Mesenchymal stem cell (in vitro differentiated cells and primary cell): ENCODE measurements around the gene SRRM4.

Source experiments
- DNase-seq: peaks from one replicate; pipeline ENCODE4 v3.0.0-alpha.2; 2013
- H2AFZ ChIP-seq: one replicate; pipeline ENCODE4 v1.6.1; 2013; ENCODE audit warnings: low read depth, mild to moderate bottlenecking, control low read depth, inconsistent platforms, low read length, moderate library complexity
- H2AK5ac ChIP-seq: 2 replicates; pipeline ENCODE4 v1.6.1; 2013; ENCODE audit warnings: low read length, moderate library complexity, mild to moderate bottlenecking, inconsistent platforms; ENCODE audit not compliant: severe bottlenecking
- H2BK120ac ChIP-seq: one replicate; pipeline ENCODE4 v1.6.1; 2013; ENCODE audit warnings: low read depth, mild to moderate bottlenecking, inconsistent platforms, low read length, moderate library complexity
- H2BK12ac ChIP-seq, 2 experiments: one replicate each; pipeline ENCODE4 v1.6.1; 2013; ENCODE audit warnings: inconsistent platforms in 2 of 2, low read length in 2 of 2, mild to moderate bottlenecking in 2 of 2, moderate library complexity in 2 of 2, control low read depth in 1 of 2
- H2BK15ac ChIP-seq: one replicate; pipeline ENCODE4 v1.6.1; 2013; ENCODE audit warnings: mild to moderate bottlenecking, low read depth, inconsistent platforms; ENCODE audit not compliant: poor library complexity, severe bottlenecking
- H2BK5ac ChIP-seq: 2 replicates; pipeline ENCODE4 v1.6.1; 2013; ENCODE audit warnings: low read depth, mild to moderate bottlenecking, low read length, control low read depth, inconsistent platforms; ENCODE audit not compliant: poor library complexity, severe bottlenecking
- H3K14ac ChIP-seq, 2 experiments: one replicate each; pipeline ENCODE4 v1.6.1; 2013; ENCODE audit warnings: inconsistent platforms in 2 of 2, low read length in 2 of 2, control low read depth in 1 of 2, mild to moderate bottlenecking in 1 of 2, moderate library complexity in 1 of 2
- H3K18ac ChIP-seq, 2 experiments: one replicate each; pipeline ENCODE4 v1.6.1; 2013; ENCODE audit warnings: inconsistent platforms in 2 of 2, low read length in 2 of 2, control low read depth in 1 of 2, low read depth in 1 of 2, mild to moderate bottlenecking in 1 of 2
- H3K23ac ChIP-seq, 2 experiments: one replicate each; pipeline ENCODE4 v1.6.1; 2013; ENCODE audit warnings: inconsistent platforms in 2 of 2, low read length in 2 of 2, mild to moderate bottlenecking in 2 of 2, moderate library complexity in 2 of 2, control low read depth in 1 of 2
- H3K27ac ChIP-seq: 2 replicates; pipeline ENCODE4 v1.5.1; 2013; ENCODE audit warnings: mild to moderate bottlenecking, moderate library complexity, low read length, control low read depth, inconsistent platforms; ENCODE audit not compliant: poor library complexity, severe bottlenecking
- H3K27me3 ChIP-seq, 2 experiments: 2 replicates each; pipeline versions ENCODE4 v1.6.1 to v1.7.0; 2013; ENCODE audit warnings: low read length in 2 of 2, mild to moderate bottlenecking in 2 of 2, moderate library complexity in 2 of 2, control low read depth in 1 of 2, inconsistent platforms in 1 of 2; ENCODE audit not compliant: control insufficient read depth in 1 of 2, insufficient read depth in 1 of 2
- H3K36me3 ChIP-seq, 2 experiments: 2 replicates each; pipeline versions ENCODE4 v1.6.1 to v1.7.0; 2013; ENCODE audit warnings: low read length in 2 of 2, control low read depth in 1 of 2, inconsistent platforms in 1 of 2, low read depth in 1 of 2, mild to moderate bottlenecking in 1 of 2; ENCODE audit not compliant: insufficient read depth in 2 of 2, control insufficient read depth in 1 of 2
- H3K4ac ChIP-seq, 2 experiments: one replicate each; pipeline ENCODE4 v1.6.1; 2013; ENCODE audit warnings: inconsistent platforms in 2 of 2, low read length in 2 of 2, mild to moderate bottlenecking in 2 of 2, moderate library complexity in 2 of 2, control low read depth in 1 of 2, low read depth in 1 of 2
- H3K4me1 ChIP-seq: 2 replicates; pipeline ENCODE4 v1.6.1; 2013; ENCODE audit warnings: low read depth, low read length, control low read depth; ENCODE audit not compliant: control insufficient read depth, insufficient read depth
- H3K4me2 ChIP-seq: 2 replicates; pipeline ENCODE4 v1.6.1; 2013; ENCODE audit warnings: low read length, mild to moderate bottlenecking, inconsistent platforms; ENCODE audit not compliant: poor library complexity, severe bottlenecking
- H3K4me3 ChIP-seq, 2 experiments: 2 replicates each; pipeline versions ENCODE4 v1.5.1 to v1.7.0; 2013; ENCODE audit warnings: low read length in 2 of 2, mild to moderate bottlenecking in 2 of 2, control low read depth in 1 of 2, low read depth in 1 of 2; ENCODE audit not compliant: insufficient read depth in 1 of 2
- H3K79me1 ChIP-seq: replicated peaks from 2 replicates; pipeline ENCODE4 v1.6.1; 2013; ENCODE audit warnings: mild to moderate bottlenecking, control low read depth, low read length, inconsistent platforms; ENCODE audit not compliant: poor library complexity, severe bottlenecking
- H3K9ac ChIP-seq: 2 replicates; pipeline ENCODE4 v1.7.0; 2013; ENCODE audit warnings: mild to moderate bottlenecking, low read length, moderate library complexity
- H3K9me3 ChIP-seq: 2 replicates; pipeline ENCODE4 v1.7.0; 2013; ENCODE audit warnings: mild to moderate bottlenecking, low read length; ENCODE audit not compliant: control insufficient read depth
- H4K8ac ChIP-seq: one replicate; pipeline ENCODE4 v1.6.1; 2013; ENCODE audit warnings: inconsistent platforms, mild to moderate bottlenecking, low read length, moderate library complexity
- H4K91ac ChIP-seq: one replicate; pipeline ENCODE4 v1.6.1; 2013; ENCODE audit warnings: mild to moderate bottlenecking, low read length, inconsistent platforms
- WGBS: methylation state at CpG from one replicate; pipeline ENCODE4 v1.1.7; 2013; ENCODE audit warnings: mixed read lengths; 5-methylcytosine and 5-hydroxymethylcytosine counted together

SRRM4 gene

GRCh38 chr12:118959985-118960560, 21.3 kb upstream of the SRRM4 start:
- Histone ChIP-seq H3K9ac (no peak overlapping the region), H3K4me1 (no peaks in the 10 kb centered on the region), H4K8ac (no peak overlapping the region), H3K18ac (no peak overlapping the region), H2AFZ (no peak overlapping the region), H3K4me3 (no peak overlapping the region), H2BK5ac (no peak overlapping the region), H3K79me1 (no peaks in the 10 kb centered on the region), H3K27ac (no peak overlapping the region), H2BK120ac (no peak overlapping the region), H3K14ac (no peak overlapping the region), H3K4me2 (no peak overlapping the region), H3K9me3 (peaks cover 1% of the 10 kb centered on the region), H3K23ac (no peak overlapping the region), H3K4ac (no peak overlapping the region), H2BK12ac (no peak overlapping the region), H3K36me3 (no peaks in the 10 kb centered on the region), H3K27me3 (no peaks in the 10 kb centered on the region), H2AK5ac (no peak overlapping the region), H4K91ac (no peak overlapping the region), H2BK15ac (no peak overlapping the region)
- no peak for DNase-seq
- 41% methylated on average over 2 of the region's 2 CpGs for WGBS

GRCh38 chr12:118960865-118961264, 20.5 kb upstream of the SRRM4 start:
- Histone ChIP-seq H3K79me1 (no peaks in the 10 kb centered on the region), H3K9me3 (peaks cover 4% of the 10 kb centered on the region), H2BK5ac (no peak overlapping the region), H3K9ac (no peak overlapping the region), H2BK15ac (no peak overlapping the region), H2AFZ (no peak overlapping the region), H4K91ac (no peak overlapping the region), H3K27ac (no peak overlapping the region), H3K4me2 (no peak overlapping the region), H3K18ac (no peak overlapping the region), H3K27me3 (no peaks in the 10 kb centered on the region), H2BK12ac (no peak overlapping the region), H3K23ac (no peak overlapping the region), H3K36me3 (no peaks in the 10 kb centered on the region), H2BK120ac (no peak overlapping the region), H3K14ac (no peak overlapping the region), H2AK5ac (no peak overlapping the region), H3K4me3 (no peak overlapping the region), H3K4ac (no peak overlapping the region), H4K8ac (no peak overlapping the region), H3K4me1 (no peaks in the 10 kb centered on the region)
- 64% methylated on average over 6 of the region's 6 CpGs for WGBS
- no peak for DNase-seq

GRCh38 chr12:118964988-118965387, 16.4 kb upstream of the SRRM4 start:
- 69% methylated on average over 5 of the region's 5 CpGs for WGBS
- Histone ChIP-seq H2BK120ac (no peak overlapping the region), H3K79me1 (no peaks in the 10 kb centered on the region), H2AFZ (no peak overlapping the region), H3K4me2 (no peak overlapping the region), H3K9me3 (peaks cover 4% of the 10 kb centered on the region), H3K4ac (no peak overlapping the region), H3K36me3 (no peaks in the 10 kb centered on the region), H3K4me3 (no peak overlapping the region), H3K4me1 (no peaks in the 10 kb centered on the region), H2BK12ac (no peak overlapping the region), H3K14ac (no peak overlapping the region), H3K27ac (no peak overlapping the region), H2BK5ac (no peak overlapping the region), H4K91ac (no peak overlapping the region), H3K9ac (no peak overlapping the region), H2BK15ac (no peak overlapping the region), H4K8ac (no peak overlapping the region), H2AK5ac (no peak overlapping the region), H3K23ac (no peak overlapping the region), H3K18ac (no peak overlapping the region), H3K27me3 (no peaks in the 10 kb centered on the region)
- no peak for DNase-seq

GRCh38 chr12:118970856-118971255, 10.5 kb upstream of the SRRM4 start:
- no peaks in the 10 kb centered on the region for H3K36me3 ChIP-seq
- no peak overlapping the region for H3K4me3 ChIP-seq
- H3K14ac ChIP-seq = no peak overlapping the region
- H2BK120ac ChIP-seq = no peak overlapping the region
- H3K4me2 ChIP-seq = no peak overlapping the region
- DNase-seq = no peak
- H3K4me1 ChIP-seq = no peaks in the 10 kb centered on the region
- no peaks in the 10 kb centered on the region for H3K79me1 ChIP-seq
- WGBS = 68% methylated on average over 5 of the region's 5 CpGs
- no peak overlapping the region for H2AFZ ChIP-seq
- H3K27me3 ChIP-seq = no peaks in the 10 kb centered on the region
- no peak overlapping the region for H4K8ac ChIP-seq
- H2AK5ac ChIP-seq = no peak overlapping the region
- no peak overlapping the region for H2BK5ac ChIP-seq
- no peak overlapping the region for H4K91ac ChIP-seq
- H3K9me3 ChIP-seq = no peaks in the 10 kb centered on the region
- H2BK12ac ChIP-seq = no peak overlapping the region
- H3K4ac ChIP-seq = no peak overlapping the region
- H3K27ac ChIP-seq = no peak overlapping the region
- H3K9ac ChIP-seq = no peak overlapping the region
- H3K18ac ChIP-seq = no peak overlapping the region
- H3K23ac ChIP-seq = no peak overlapping the region
- H2BK15ac ChIP-seq = no peak overlapping the region
